Measurements from ENCODE around the gene MC4R.

Gene MC4R

GRCh38 chr18:60350150-60350549, 22.4 kb downstream of the MC4R start:
- no peak for DNase-seq
- H3K36me3 ChIP-seq = no peaks in the 10 kb centered on the region
- no peak overlapping the region for H3K27ac ChIP-seq
- TF ChIP-seq CTCF (IDR thresholded peaks at IDR 0.05; ENCODE audit: low read depth, low read length) = no peak
- H3K4me3 ChIP-seq (ENCODE audit: low read depth, low read length) = no peak overlapping the region
- no peaks in the 10 kb centered on the region for H3K27me3 ChIP-seq (ENCODE audit: insufficient read depth, low read depth, severe bottlenecking)
- H3K9me3 ChIP-seq (ENCODE audit: severe bottlenecking) = no peaks in the 10 kb centered on the region

GRCh38 chr18:60347526-60348045, 25.0 kb downstream of the MC4R start:
- no peak for DNase-seq
- Histone ChIP-seq H3K36me3 (no peaks in the 10 kb centered on the region), H3K27me3 (ENCODE audit: insufficient read depth, low read depth, severe bottlenecking) (no peaks in the 10 kb centered on the region), H3K27ac (no peak overlapping the region), H3K4me3 (ENCODE audit: low read depth, low read length) (no peak overlapping the region), H3K9me3 (ENCODE audit: severe bottlenecking) (no peaks in the 10 kb centered on the region)
- no peak for TF ChIP-seq CTCF (IDR thresholded peaks at IDR 0.05; ENCODE audit: low read depth, low read length)

- H3K36me3 ChIP-seq = no peaks in the 10 kb centered on the region
- H3K27ac ChIP-seq = no peak overlapping the region
- H3K9me3 ChIP-seq (ENCODE audit: severe bottlenecking) = no peaks in the 10 kb centered on the region
- no peaks in the 10 kb centered on the region for H3K27me3 ChIP-seq (ENCODE audit: insufficient read depth, low read depth, severe bottlenecking)
- no peak for TF ChIP-seq CTCF (IDR thresholded peaks at IDR 0.05; ENCODE audit: low read depth, low read length)
- H3K4me3 ChIP-seq (ENCODE audit: low read depth, low read length) = no peak overlapping the region
- no peak for DNase-seq
These were observed 33.6 kb downstream of the MC4R start for GRCh38 chr18:60339018-60339417.

- Histone ChIP-seq H3K27me3 (ENCODE audit: insufficient read depth, low read depth, severe bottlenecking) (no peaks in the 10 kb centered on the region), H3K9me3 (ENCODE audit: severe bottlenecking) (peaks cover 5% of the 10 kb centered on the region), H3K27ac (no peak overlapping the region), H3K4me3 (ENCODE audit: low read depth, low read length) (no peak overlapping the region), H3K36me3 (no peaks in the 10 kb centered on the region)
- DNase-seq = no peak
- TF ChIP-seq CTCF (IDR thresholded peaks at IDR 0.05; ENCODE audit: low read depth, low read length) = no peak
These were observed 40.7 kb downstream of the MC4R start for GRCh38 chr18:60331890-60332289.

- no peak overlapping the region for H3K4me3 ChIP-seq (ENCODE audit: low read depth, low read length)
- TF ChIP-seq CTCF (IDR thresholded peaks at IDR 0.05; ENCODE audit: low read depth, low read length) = no peak
- H3K36me3 ChIP-seq = no peaks in the 10 kb centered on the region
- peaks cover 5% of the 10 kb centered on the region for H3K9me3 ChIP-seq (ENCODE audit: severe bottlenecking)
- DNase-seq = no peak
- H3K27ac ChIP-seq = no peak overlapping the region
- no peaks in the 10 kb centered on the region for H3K27me3 ChIP-seq (ENCODE audit: insufficient read depth, low read depth, severe bottlenecking)
These were observed 43.4 kb downstream of the MC4R start for GRCh38 chr18:60329131-60329530.

GRCh38 chr18:60327880-60328279, 44.7 kb downstream of the MC4R start:
- Histone ChIP-seq H3K4me3 (ENCODE audit: low read depth, low read length) (no peak overlapping the region), H3K36me3 (no peaks in the 10 kb centered on the region), H3K27ac (no peak overlapping the region), H3K27me3 (ENCODE audit: insufficient read depth, low read depth, severe bottlenecking) (no peaks in the 10 kb centered on the region), H3K9me3 (ENCODE audit: severe bottlenecking) (peaks cover 5% of the 10 kb centered on the region)
- DNase-seq = no peak
- TF ChIP-seq CTCF (IDR thresholded peaks at IDR 0.05; ENCODE audit: low read depth, low read length) = no peak

Measured in WERI-Rb-1 (cell line).